PFSK-1 (cell line): Measurements from ENCODE around the gene NNAT.

ENCODE experiments used
- FOXP2 ChIP-seq: optimal IDR thresholded peaks from 2 replicates; pipeline ENCODE3; 2011; ENCODE audit warnings: borderline replicate concordance, control low read depth, inconsistent platforms; ENCODE audit not compliant: insufficient read depth; ENCODE audit errors: extremely low read length, extremely low read depth
- POLR2AphosphoS5 ChIP-seq: IDR thresholded peaks from 2 replicates; pipeline ENCODE4 v1.6.1; 2012; ENCODE audit warnings: low read depth, mild to moderate bottlenecking, control low read depth, low read length, moderate library complexity
- REST ChIP-seq, 2 experiments: IDR thresholded peaks; 2 replicates each; pipeline versions ENCODE4 v1.6.1 to v1.8.0; 2011 to 2012; ENCODE audit warnings: low read depth in 2 of 2, low read length in 2 of 2, control low read depth in 1 of 2, inconsistent platforms in 1 of 2, mild to moderate bottlenecking in 1 of 2, moderate library complexity in 1 of 2; ENCODE audit not compliant: insufficient read depth in 1 of 2
- SIN3A ChIP-seq: IDR thresholded peaks from 2 replicates; pipeline ENCODE4 v1.6.1; 2012; ENCODE audit warnings: mild to moderate bottlenecking, low read length, moderate library complexity, borderline replicate concordance; ENCODE audit not compliant: insufficient read depth
- TAF1 ChIP-seq: IDR thresholded peaks from 2 replicates; pipeline ENCODE4 v1.6.1; 2012; ENCODE audit warnings: low read length, control low read depth, borderline replicate concordance; ENCODE audit not compliant: insufficient read depth

The NNAT gene

DNA sequence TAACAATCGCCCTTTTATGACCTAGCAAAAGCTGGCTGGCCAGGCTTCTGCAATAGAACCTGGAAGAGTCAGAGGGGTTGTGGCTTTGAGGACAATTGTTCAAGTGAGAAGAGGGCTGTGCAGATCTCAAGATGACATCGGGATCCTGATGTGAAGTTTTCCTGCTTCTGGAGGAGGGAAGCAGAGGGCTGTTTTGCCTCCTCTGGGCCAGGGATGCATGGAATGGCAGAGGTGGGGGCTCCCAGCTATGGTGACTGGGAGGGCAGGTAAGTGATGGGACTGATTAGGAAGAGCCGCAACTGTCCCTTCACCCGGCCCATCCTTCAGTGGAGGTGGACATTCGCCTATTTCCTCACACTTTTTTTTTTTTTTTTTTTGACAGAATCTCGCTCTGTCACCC lies 50.0 kb downstream of the NNAT start:
- TF ChIP-seq SIN3A (no peak), TAF1 (no peak), FOXP2 (no peak), REST (IDR thresholded peaks at IDR 0.05; ENCODE audit: insufficient read depth in 1 of 2, low read depth in 2 of 2, low read length in 2 of 2) (no peak), POLR2AphosphoS5 (no peak)
